ENCODE results near the gene SLC16A8. TPM values are rescaled to one million over a fixed set of nuclear protein-coding genes. Genes with fewer than 3 reads are reported as not detected.

SLC16A8 gene
- total and polyA plus RNA-seq, 9 of the 15 experiments (the other 6 are each of a cell fraction or from before 2014, with no cell fraction given): not detected

DNA sequence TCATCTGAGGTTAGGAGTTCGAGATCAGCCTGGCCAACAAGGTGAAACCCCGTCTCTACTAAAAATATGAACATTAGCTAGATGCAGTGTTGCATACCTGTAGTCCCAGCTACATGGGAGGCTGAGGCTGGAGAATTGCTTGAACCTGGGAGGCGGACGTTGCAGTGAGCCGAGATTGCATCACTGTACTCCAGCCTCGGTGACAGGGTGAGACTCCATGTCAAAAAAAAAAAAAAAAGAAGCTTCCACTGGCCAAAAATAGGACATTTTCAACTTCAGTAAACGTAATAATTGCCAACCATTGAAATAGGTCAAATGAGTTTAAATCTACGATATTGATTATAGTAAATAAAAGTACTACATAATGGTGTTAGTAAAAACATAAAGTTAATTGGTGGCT is 19.7 kb upstream of the SLC16A8 start:
- POLR2A ChIA-PET: no interaction called here
- H3K4me3 ChIP-seq: no peak overlapping the region

More for the DNA sequence above, 19.7 kb upstream of the SLC16A8 start:
- H3K27me3 ChIP-seq (ENCODE audit: control insufficient read depth in 2 of 2, insufficient read depth in 2 of 2, low read length in 2 of 2): no peaks in the 10 kb centered on the region
- H4K20me1 ChIP-seq (replicated peaks; ENCODE audit: control insufficient read depth, insufficient read depth, low read length): no peaks in the 10 kb centered on the region
- H3K9ac ChIP-seq (ENCODE audit: insufficient read depth in 1 of 2, low read depth in 2 of 2, low read length in 2 of 2): no peak overlapping the region
- no peaks in the 10 kb centered on the region for H3K79me2 ChIP-seq (ENCODE audit: control insufficient read depth, insufficient read depth, low read length)
- no peaks in the 10 kb centered on the region for H3K36me3 ChIP-seq (ENCODE audit: control insufficient read depth, insufficient read depth, low read length)
- 18% methylated on average over 8 of the region's 8 CpGs for WGBS (ENCODE audit: insufficient coverage, low coverage, missing lambda C conversion rate)
- H3K4me2 ChIP-seq (ENCODE audit: insufficient read depth, low read length): no peak overlapping the region
- CTCF ChIA-PET (ENCODE audit: low intra/inter-chr PET ratio): no interaction called here
- no peaks in the 10 kb centered on the region for H3K9me1 ChIP-seq (ENCODE audit: control insufficient read depth, insufficient read depth, low read length)
- peak overlapping the region; percentile 48 for H2AFZ ChIP-seq (ENCODE audit: low read depth, low read length)
- ATAC-seq (peak; percentile 48; the same call in 2 of the 3 replicates), DNase-seq (ENCODE audit: extremely low read depth in 1 of 4, low spot score in 3 of 4) (no peak), FAIRE-seq (no peak)
- in situ Hi-C loops (cut with MboI): loop anchor here (10.0 kb wide), 1 partner anchor 471 kb away; the partner anchor contains the start of gene DMC1
- no TSS peak for BruUV-seq (replicated peaks)
- H3K27ac ChIP-seq (ENCODE audit: extremely low read depth, low read depth, low read length): no peak overlapping the region
- intact Hi-C loops (cut with micrococcal nuclease): loop anchor here (1.0 to 10.0 kb wide), 2 partner anchors 51 to 471 kb away; partner anchors contain the start of gene DMC1
- peaks cover 0 to 9% of the 10 kb centered on the region in 2 experiments; a peak in 4 of 5 replicates for H3K4me1 ChIP-seq (replicated peaks in 1 of 2; ENCODE audit: control insufficient read depth in 2 of 2, insufficient read depth in 2 of 2, low read length in 2 of 2)
- TF ChIP-seq CEBPB (tag; IDR thresholded peaks at IDR 0.05) (peak; percentile 44; the same call in 1 of the 2 replicates), ATF3 (IDR thresholded peaks at IDR 0.05) (peak; percentile 80), ATF3 (CRISPR knock-in tag; conservative IDR thresholded peaks at IDR 0.05) (no peak), ZNF384 (IDR thresholded peaks at IDR 0.05; ENCODE audit: low read depth, low read length) (peak; percentile 62; the same call in 1 of the 2 replicates), CEBPG (CRISPR knock-in tag; IDR thresholded peaks at IDR 0.05) (peak; percentile 49; the same call in 1 of the 2 replicates), CEBPG (tag; conservative IDR thresholded peaks at IDR 0.05 in 1 of 2, IDR thresholded peaks at IDR 0.05 in 1 of 2) (peak in 1 of 2 experiments; percentile 54; a peak in 2 of 4 replicates), RHOXF2B (CRISPR knock-in tag; conservative IDR thresholded peaks at IDR 0.05) (no peak)
- no peaks in the 10 kb centered on the region for H3K9me3 ChIP-seq (replicated peaks; ENCODE audit: control insufficient read depth, insufficient read depth, low read depth, low read length)
